Ovary (tissue), 10 donors: ENCODE measurements around the gene VKORC1. TPM values are rescaled to one million over a fixed set of nuclear protein-coding genes. Genes with fewer than 3 reads are reported as not detected.

Experiments used
- DNase-seq, 5 donors: peaks; one replicate each; pipeline ENCODE4 v3.0.0-alpha.2; 2019 to 2020
- H3K27ac ChIP-seq, 2 donors: fragments of 200-600 bp; one replicate each; pipeline versions ENCODE4 v1.5.1 to v1.8.0; 2019 to 2022
- H3K27me3 ChIP-seq: fragments of 200-600 bp; one replicate; pipeline ENCODE4 v1.8.0; 2022
- H3K36me3 ChIP-seq: fragments of 200-600 bp; sonication (generic); one replicate; pipeline ENCODE4 v1.5.1; 2019
- H3K4me1 ChIP-seq: one replicate; pipeline ENCODE4 v1.8.1; 2013; ENCODE audit warnings: mild to moderate bottlenecking, moderate library complexity; ENCODE audit not compliant: insufficient read depth
- H3K4me3 ChIP-seq: fragments of 200-600 bp; sonication (generic); one replicate; pipeline ENCODE4 v1.5.1; 2017
- H3K9me3 ChIP-seq, 2 donors: fragments of 200-600 bp in 1 of 2; sonication (generic) in 1 of 2; one replicate each; pipeline versions ENCODE4 v1.5.1 to v1.8.1; 2013 to 2019; ENCODE audit warnings: mild to moderate bottlenecking in 1 of 2, moderate library complexity in 1 of 2
- CTCF ChIP-seq, 3 donors: fragments of 450-650 bp in 2 of 3; fragments of 200-600 bp in 1 of 3; IDR thresholded peaks; one replicate each; pipeline versions ENCODE4 v1.5.1 to v1.8.0; 2016 to 2022; ENCODE audit warnings: antibody characterized with exemption in 3 of 3, mild to moderate bottlenecking in 1 of 3
- EP300 ChIP-seq: sonication (generic); formaldehyde crosslinking; IDR thresholded peaks from one replicate; pipeline ENCODE4 v1.6.1; 2017; ENCODE audit warnings: antibody characterized with exemption
- POLR2A ChIP-seq: fragments of 450-650 bp; IDR thresholded peaks from one replicate; pipeline ENCODE4 v1.6.1; 2017; ENCODE audit warnings: antibody characterized with exemption, mild to moderate bottlenecking, moderate library complexity
- WGBS, 3 donors: extraction: QIAGEN DNeasy Blood & Tissue Kit in 1 of 3; methylation state at CpG; one replicate each; pipeline versions ENCODE4 v1.1.5 to v1.1.7; 2013 to 2017; 5-methylcytosine and 5-hydroxymethylcytosine counted together
- intact Hi-C, 4 donors: fragments of 100-400 bp; cut with DNase I; formaldehyde crosslinking; loops; one replicate each; pipeline versions ENCODE4 v1.11.0 to v1.15.1; 2022 to 2023
- long read RNA-seq, 3 donors: library from polyadenylated mRNA in 2 of 3; unstranded in 2 of 3; transcript quantifications; one replicate each; pipeline ENCODE4 v2.0.0 and lab custom pipeline, GENCODE V29; 2021 to 2026
- polyA plus RNA-seq, 2 donors: library from polyadenylated mRNA; stranded (reverse); fragments of 200-250 nt in 1 of 2; fragments of 350-450 nt in 1 of 2; fragmentation: Illumina TruSeq in 1 of 2; extraction: RNeasy Lipid Tissue Mini Kit (QIAGEN cat#74804) in 1 of 2; gene quantifications; one replicate each; pipeline ENCODE4 v1.2.3, GENCODE V29; 2013 to 2014
- total RNA-seq, 7 donors: library from RNA; depleted of rRNA in 2 of 7; stranded (reverse); fragments of >200 nt in 2 of 7; fragmentation: NEBNext Ultra II Directional in 3 of 7; extraction: Animal tissue kit (Norgen Biotek cat#: 25700) in 3 of 7; gene quantifications; one replicate each; pipeline versions ENCODE4 v1.1.0 to v1.2.4, GENCODE V29; 2016 to 2023
- donor health status: DM: no; HTN: no; CAD: no; lungs with moderate emphysema.
- donor health status: DM: no; HTN: no; CAD: no.
- donor health status: Bipolar disorder and iron deficiency.
- donor health status: DM: yes; HTN: yes; CAD: no.
- donor health status: DM: no; HTN: no; CAD: no.
- donor health status: DM: yes; HTN: yes; CAD: no.

Gene VKORC1
- total RNA-seq: 100 to 1,000 TPM in 1 of 7 donors, 10 to 100 TPM in 6; 72.1 to 114 (median 84.5) TPM
- 100 to 1,000 TPM; 117 to 141 TPM for polyA plus RNA-seq
- long read RNA-seq, donor 1, transcript VKORC1-203 (2 exons, 901 nt): minor isoform, 5 of 66 reads
- long read RNA-seq, donor 1, transcript VKORC1-205 (3 exons, 1,012 nt): major isoform, 58 of 66 reads
- long read RNA-seq, donor 1, partial matches to known transcripts: 0 of 66 reads
- long read RNA-seq, donor 1, other reads (novel, unspliced or antisense): 3 of 66 reads
- long read RNA-seq, donor 2, transcript VKORC1-203 (2 exons, 901 nt): minor isoform, 7 of 130 reads
- long read RNA-seq, donor 2, transcript VKORC1-205 (3 exons, 1,012 nt): minor isoform, 43 of 130 reads
- long read RNA-seq, donor 2, transcript VKORC1-207 (2 exons, 461 nt): major isoform, 63 of 130 reads
- long read RNA-seq, donor 2, partial matches to known transcripts: 15 of 130 reads
- long read RNA-seq, donor 2, other reads (novel, unspliced or antisense): 0 of 130 reads
- long read RNA-seq, donor 3, transcript VKORC1-205 (3 exons, 1,012 nt): major isoform, 79 of 96 reads
- long read RNA-seq, donor 3, partial matches to known transcripts: 0 of 96 reads
- long read RNA-seq, donor 3, other reads (novel, unspliced or antisense): 10 of 96 reads

GRCh38 chr16:31094424-31095120, at the start of gene VKORC1:
Gene VKORC1 (minus strand): TSS chr16:31094797. CDS start chr16:31094729, 68 bp downstream.
- H3K27ac ChIP-seq: peak within 1 kb of the TSS in 1 of 2 donors; percentile 83
- TF ChIP-seq POLR2A (no peak), EP300 (no peak), CTCF (IDR thresholded peaks at IDR 0.05) (no peak)
- WGBS, 3 donors: 0 to 1% (median 0%) methylated on average over 50 to 69 of the region's 69 CpGs
- DNase-seq: peak; percentile 90 to 94 (median 93)
- no peaks in the 10 kb centered on the region for H3K27me3 ChIP-seq
- H3K4me1 ChIP-seq: peaks cover 4% of the 10 kb centered on the region
- intact Hi-C loops: no loop called here
- H3K36me3 ChIP-seq: no peaks in the 10 kb centered on the region
- peak within 1 kb of the TSS; percentile 60 for H3K4me3 ChIP-seq
- H3K9me3 ChIP-seq: no peaks in the 10 kb centered on the region

- Histone ChIP-seq H3K27ac (no peak overlapping the region), H3K27me3 (no peaks in the 10 kb centered on the region), H3K9me3 (no peaks in the 10 kb centered on the region), H3K4me1 (peaks cover 7% of the 10 kb centered on the region), H3K36me3 (no peaks in the 10 kb centered on the region), H3K4me3 (no peak overlapping the region)
- 88 to 91% (median 89%) methylated on average over 8 of the region's 8 CpGs for WGBS, 3 donors
- intact Hi-C loops: loop anchor here in 1 of 4 donors (2.0 kb wide), 1 partner anchor 159 kb away; the partner anchor contains the start of gene HSD3B7
- TF ChIP-seq POLR2A (no peak), EP300 (no peak), CTCF (IDR thresholded peaks at IDR 0.05) (no peak)
- peak in 1 of 5 donors; percentile 37 for DNase-seq
Observed at GRCh38 chr16:31143694-31144148, 49.1 kb upstream of the VKORC1 start.

- no peaks in the 10 kb centered on the region for H3K36me3 ChIP-seq
- peak; percentile 48 to 75 (median 68) for DNase-seq
- H3K27me3 ChIP-seq: no peaks in the 10 kb centered on the region
- TF ChIP-seq EP300 (no peak), CTCF (IDR thresholded peaks at IDR 0.05) (no peak), POLR2A (no peak)
- peak overlapping the region; percentile 49 for H3K4me3 ChIP-seq
- peaks cover 7% of the 10 kb centered on the region for H3K4me1 ChIP-seq
- no peak overlapping the region for H3K27ac ChIP-seq
- intact Hi-C loops: loop anchor here in 1 of 4 donors (2.0 kb wide), 1 partner anchor 158 kb away; the partner anchor contains the start of gene HSD3B7
- WGBS, 3 donors: 46 to 49% (median 47%) methylated on average over 15 to 22 of the region's 22 CpGs
- no peaks in the 10 kb centered on the region for H3K9me3 ChIP-seq
Observed at GRCh38 chr16:31143011-31143693, 48.6 kb upstream of the VKORC1 start.
